22Rv1 (cell line): ENCODE results near the gene FER.

Experiments used
- ZFX ChIP-seq: fragments of 450-650 bp; IDR thresholded peaks from 2 replicates; pipeline ENCODE4 v1.6.1; 2017; ENCODE audit warnings: antibody characterized with exemption, borderline replicate concordance
- TF ChIP-seq, protein P1 (sequence below): fragments of 450-650 bp; IDR thresholded peaks from 2 replicates; pipeline ENCODE4 v1.5.1; 2017; ENCODE audit warnings: mild to moderate bottlenecking

DNA sequence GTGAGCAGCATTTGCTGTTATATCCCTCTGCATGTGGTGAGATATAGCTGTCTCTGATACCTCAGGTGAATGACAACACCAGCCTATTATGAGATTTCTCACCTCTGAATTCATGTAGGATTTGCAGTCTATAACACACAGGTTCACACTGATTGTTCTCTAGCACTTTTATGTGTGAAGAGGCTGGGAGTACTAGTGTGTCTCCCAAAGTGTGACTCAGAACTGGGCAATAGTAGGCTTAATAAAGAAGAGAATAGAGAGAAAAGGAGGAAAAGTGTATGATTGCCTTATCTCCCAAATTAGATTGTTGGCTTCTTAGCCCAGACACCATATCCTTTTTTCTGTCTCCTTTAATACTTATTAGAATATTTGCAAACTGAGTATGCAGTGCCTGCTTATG lies 430.1 kb downstream of the FER start:
- TF ChIP-seq, protein P1, sequence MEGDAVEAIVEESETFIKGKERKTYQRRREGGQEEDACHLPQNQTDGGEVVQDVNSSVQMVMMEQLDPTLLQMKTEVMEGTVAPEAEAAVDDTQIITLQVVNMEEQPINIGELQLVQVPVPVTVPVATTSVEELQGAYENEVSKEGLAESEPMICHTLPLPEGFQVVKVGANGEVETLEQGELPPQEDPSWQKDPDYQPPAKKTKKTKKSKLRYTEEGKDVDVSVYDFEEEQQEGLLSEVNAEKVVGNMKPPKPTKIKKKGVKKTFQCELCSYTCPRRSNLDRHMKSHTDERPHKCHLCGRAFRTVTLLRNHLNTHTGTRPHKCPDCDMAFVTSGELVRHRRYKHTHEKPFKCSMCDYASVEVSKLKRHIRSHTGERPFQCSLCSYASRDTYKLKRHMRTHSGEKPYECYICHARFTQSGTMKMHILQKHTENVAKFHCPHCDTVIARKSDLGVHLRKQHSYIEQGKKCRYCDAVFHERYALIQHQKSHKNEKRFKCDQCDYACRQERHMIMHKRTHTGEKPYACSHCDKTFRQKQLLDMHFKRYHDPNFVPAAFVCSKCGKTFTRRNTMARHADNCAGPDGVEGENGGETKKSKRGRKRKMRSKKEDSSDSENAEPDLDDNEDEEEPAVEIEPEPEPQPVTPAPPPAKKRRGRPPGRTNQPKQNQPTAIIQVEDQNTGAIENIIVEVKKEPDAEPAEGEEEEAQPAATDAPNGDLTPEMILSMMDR = no peak
- TF ChIP-seq ZFX = no peak
